Keratinocyte (primary cell): ENCODE data around the gene TMCO1. TPM values are rescaled to one million over a fixed set of nuclear protein-coding genes. Genes with fewer than 3 reads are reported as not detected.
"Not testable (repeated sequence)": the region's sequence is repeated elsewhere in the genome, so short reads cannot be mapped to it uniquely, and the experiment has no call there.

Experiments used
- DNase-seq: peaks from one replicate; pipeline ENCODE4 v3.0.0-alpha.2; 2011; ENCODE audit warnings: low read depth, missing footprints, low spot score
- FAIRE-seq: peaks from 2 replicates; lab custom pipeline; 2011; peaks lifted over from hg19 to GRCh38; lab: Jason Lieb, UNC
- H2AFZ ChIP-seq: 2 replicates; pipeline ENCODE4 v1.6.0; 2012; ENCODE audit warnings: low read length, control low read depth, inconsistent platforms; ENCODE audit not compliant: control insufficient read depth
- H3K27ac ChIP-seq: 2 replicates; pipeline ENCODE4 v1.5.1; 2011; ENCODE audit warnings: low read length; ENCODE audit not compliant: control insufficient read depth, insufficient read depth
- H3K27me3 ChIP-seq: 3 replicates; pipeline ENCODE4 v1.6.0; 2011; ENCODE audit warnings: low read length; ENCODE audit not compliant: control insufficient read depth, insufficient read depth; ENCODE audit errors: extremely low read depth
- H3K36me3 ChIP-seq, 2 experiments: 2 replicates in 1 of 2; 3 replicates in 1 of 2; pipeline ENCODE4 v1.5.1; 2011; ENCODE audit warnings: low read length in 2 of 2, mild to moderate bottlenecking in 1 of 2; ENCODE audit not compliant: control insufficient read depth in 2 of 2, insufficient read depth in 2 of 2; ENCODE audit errors: extremely low read depth in 1 of 2
- H3K4me1 ChIP-seq: 3 replicates; pipeline ENCODE4 v1.5.1; 2011; ENCODE audit warnings: low read length; ENCODE audit not compliant: control insufficient read depth, insufficient read depth; ENCODE audit errors: extremely low read depth
- H3K4me2 ChIP-seq: 3 replicates; pipeline ENCODE4 v1.6.0; 2011; ENCODE audit warnings: low read depth, low read length; ENCODE audit not compliant: control insufficient read depth, insufficient read depth; ENCODE audit errors: extremely low read depth
- H3K4me3 ChIP-seq, 3 experiments: fragments of 200-600 bp in 1 of 3; sonication (generic) in 1 of 3; 2 replicates in 2 of 3; 3 replicates in 1 of 3; pipeline ENCODE4 v1.5.1; 2011 to 2016; ENCODE audit warnings: low read length in 3 of 3, mild to moderate bottlenecking in 3 of 3, control low read depth in 2 of 3, inconsistent platforms in 1 of 3, low read depth in 1 of 3, mixed read lengths in 1 of 3, mixed run types in 1 of 3, moderate library complexity in 1 of 3; ENCODE audit not compliant: control insufficient read depth in 2 of 3, insufficient read depth in 2 of 3; ENCODE audit errors: extremely low read depth in 1 of 3
- H3K79me2 ChIP-seq: 2 replicates; pipeline ENCODE4 v1.6.0; 2012; ENCODE audit warnings: low read length; ENCODE audit not compliant: control insufficient read depth, insufficient read depth
- H3K9ac ChIP-seq: 3 replicates; pipeline ENCODE4 v1.6.0; 2011; ENCODE audit warnings: low read length; ENCODE audit not compliant: control insufficient read depth, insufficient read depth; ENCODE audit errors: extremely low read depth
- H3K9me1 ChIP-seq: 3 replicates; pipeline ENCODE4 v1.6.0; 2011; ENCODE audit warnings: low read length; ENCODE audit not compliant: control insufficient read depth, insufficient read depth; ENCODE audit errors: extremely low read depth
- H3K9me3 ChIP-seq: 2 replicates; pipeline ENCODE4 v1.5.1; 2012; ENCODE audit warnings: low read depth, low read length; ENCODE audit not compliant: control insufficient read depth
- H4K20me1 ChIP-seq: 3 replicates; pipeline ENCODE4 v1.6.0; 2011; ENCODE audit warnings: low read length; ENCODE audit not compliant: control insufficient read depth, insufficient read depth; ENCODE audit errors: extremely low read depth
- EZH2 ChIP-seq: IDR thresholded peaks from one replicate; pipeline ENCODE4 v1.6.1; 2012; ENCODE audit warnings: inconsistent platforms, mild to moderate bottlenecking, low read length, moderate library complexity
- dilution Hi-C: fragments of 300-500 bp; cut with MboI; formaldehyde crosslinking; loops from one replicate; pipeline ENCODE4 v1.7.0; 2020; ENCODE audit warnings: low sequenced_read_pairs; ENCODE audit not compliant: extremely low pct_ligation_motif_present
- polyA plus RNA-seq, 5 experiments: library from polyadenylated mRNA; depleted of rRNA in 3 of 5; stranded (reverse) in 3 of 5; stranded (forward) in 1 of 5; unstranded in 1 of 5; fragments of >200 nt; gene quantifications; 1 replicate in 1 of 5; 2 replicates in 3 of 5; 3 replicates in 1 of 5; pipeline versions ENCODE4 v1.2.1 to v1.2.3, GENCODE V29; 2011 to 2012; ENCODE audit warnings: missing spikeins in 2 of 5, low read depth in 1 of 5, low replicate concordance in 1 of 5
- TF ChIP-seq, protein P1 (sequence below), 3 experiments: IDR thresholded peaks in 1 of 3; conservative IDR thresholded peaks in 1 of 3; optimal IDR thresholded peaks in 1 of 3; 2 replicates in 2 of 3; 3 replicates in 1 of 3; pipeline versions ENCODE3 to v1.5.1; 2011; ENCODE audit warnings: low read length in 3 of 3, mild to moderate bottlenecking in 3 of 3, moderate library complexity in 2 of 3, control low read depth in 1 of 3, inconsistent platforms in 1 of 3; ENCODE audit not compliant: insufficient read depth in 2 of 3; ENCODE audit errors: extremely low read depth in 1 of 3

The TMCO1 gene
- polyA plus RNA-seq, 1 donor (not counting 4 experiments of a cell fraction or from before 2014, with no cell fraction given), result 172 TPM

DNA sequence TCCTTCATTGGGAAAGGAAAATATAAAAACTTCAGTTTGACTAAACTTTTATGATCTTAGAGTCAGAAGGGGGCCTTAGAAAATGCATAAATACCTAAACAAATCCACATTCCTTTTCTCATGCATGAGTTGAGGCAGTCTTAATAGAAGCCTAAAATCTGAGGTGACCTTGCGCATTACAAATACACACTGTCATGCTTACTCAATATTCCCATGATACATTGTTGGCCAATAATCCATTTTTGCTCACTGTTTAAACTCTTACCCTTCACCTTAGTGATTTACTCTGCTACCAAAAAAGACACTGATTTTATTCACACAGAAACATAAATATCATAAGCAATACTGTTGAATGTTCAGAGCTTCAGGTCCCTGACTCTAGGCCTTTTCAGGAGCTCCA, 19.1 kb upstream of the TMCO1 start:
- no peaks in the 10 kb centered on the region for H3K27me3 ChIP-seq
- no peaks in the 10 kb centered on the region for H3K36me3 ChIP-seq
- TF ChIP-seq EZH2, result no peak
- TF ChIP-seq, protein P1, sequence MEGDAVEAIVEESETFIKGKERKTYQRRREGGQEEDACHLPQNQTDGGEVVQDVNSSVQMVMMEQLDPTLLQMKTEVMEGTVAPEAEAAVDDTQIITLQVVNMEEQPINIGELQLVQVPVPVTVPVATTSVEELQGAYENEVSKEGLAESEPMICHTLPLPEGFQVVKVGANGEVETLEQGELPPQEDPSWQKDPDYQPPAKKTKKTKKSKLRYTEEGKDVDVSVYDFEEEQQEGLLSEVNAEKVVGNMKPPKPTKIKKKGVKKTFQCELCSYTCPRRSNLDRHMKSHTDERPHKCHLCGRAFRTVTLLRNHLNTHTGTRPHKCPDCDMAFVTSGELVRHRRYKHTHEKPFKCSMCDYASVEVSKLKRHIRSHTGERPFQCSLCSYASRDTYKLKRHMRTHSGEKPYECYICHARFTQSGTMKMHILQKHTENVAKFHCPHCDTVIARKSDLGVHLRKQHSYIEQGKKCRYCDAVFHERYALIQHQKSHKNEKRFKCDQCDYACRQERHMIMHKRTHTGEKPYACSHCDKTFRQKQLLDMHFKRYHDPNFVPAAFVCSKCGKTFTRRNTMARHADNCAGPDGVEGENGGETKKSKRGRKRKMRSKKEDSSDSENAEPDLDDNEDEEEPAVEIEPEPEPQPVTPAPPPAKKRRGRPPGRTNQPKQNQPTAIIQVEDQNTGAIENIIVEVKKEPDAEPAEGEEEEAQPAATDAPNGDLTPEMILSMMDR (optimal IDR thresholded peaks at IDR 0.05 in 1 of 3, IDR thresholded peaks at IDR 0.05 in 1 of 3, conservative IDR thresholded peaks at IDR 0.05 in 1 of 3; ENCODE audit: extremely low read depth in 1 of 3, insufficient read depth in 2 of 3, low read length in 3 of 3), result no peak
- DNase-seq (no peak), FAIRE-seq (no peak)
- no peak overlapping the region for H3K9ac ChIP-seq
- H3K4me1 ChIP-seq, result no peaks in the 10 kb centered on the region
- H4K20me1 ChIP-seq, result no peaks in the 10 kb centered on the region
- no peak overlapping the region for H2AFZ ChIP-seq
- no peaks in the 10 kb centered on the region for H3K9me1 ChIP-seq
- H3K4me2 ChIP-seq, result no peak overlapping the region
- H3K9me3 ChIP-seq, result no peaks in the 10 kb centered on the region
- no peak overlapping the region for H3K4me3 ChIP-seq
- H3K79me2 ChIP-seq, result no peaks in the 10 kb centered on the region
- dilution Hi-C loops, result no loop called here
- no peak overlapping the region for H3K27ac ChIP-seq

DNA sequence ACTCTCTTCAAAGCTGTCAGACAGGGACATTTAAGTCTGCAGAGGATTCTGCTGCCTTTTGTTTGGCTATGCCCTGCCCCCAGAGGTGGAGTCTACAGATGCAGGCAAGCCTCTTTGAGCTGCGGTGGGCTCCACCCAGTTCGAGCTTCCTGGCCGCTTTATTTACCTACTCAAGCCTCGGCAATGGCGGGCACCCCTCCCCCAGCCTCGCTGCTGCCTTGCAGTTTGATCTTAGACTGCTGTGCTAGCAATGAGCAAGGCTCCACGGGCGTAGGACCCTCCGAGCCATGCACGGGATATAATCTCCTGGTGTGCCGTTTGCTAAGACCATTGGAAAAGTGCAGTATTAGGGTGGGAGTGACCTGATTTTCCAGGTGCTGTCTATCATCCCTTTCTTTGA, 14.9 kb upstream of the TMCO1 start:
- FAIRE-seq, H4K20me1 ChIP-seq, H3K4me3 ChIP-seq, DNase-seq, H3K27me3 ChIP-seq, H3K9ac ChIP-seq, H3K79me2 ChIP-seq, H3K9me1 ChIP-seq, H3K4me1 ChIP-seq, H3K9me3 ChIP-seq, H2AFZ ChIP-seq, H3K36me3 ChIP-seq, H3K27ac ChIP-seq, H3K4me2 ChIP-seq, dilution Hi-C loops: not testable (repeated sequence)

DNA sequence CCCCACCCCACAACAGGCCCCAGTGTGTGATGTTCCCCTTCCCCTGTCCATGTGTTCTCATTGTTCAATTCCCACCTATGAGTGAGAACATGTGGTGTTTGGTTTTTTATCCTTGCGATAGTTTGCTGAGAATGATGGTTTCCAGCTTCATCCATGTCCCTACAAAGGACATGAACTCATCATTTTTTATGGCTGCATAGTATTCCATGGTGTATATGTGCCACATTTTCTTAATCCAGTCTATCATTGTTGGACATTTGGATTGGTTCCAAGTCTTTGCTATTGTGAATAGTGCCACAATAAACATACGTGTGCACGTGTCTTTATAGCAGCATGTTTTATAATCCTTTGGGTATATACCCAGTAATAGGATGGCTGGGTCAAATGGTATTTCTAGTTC, 9.5 kb upstream of the TMCO1 start:
- H4K20me1 ChIP-seq, H3K4me3 ChIP-seq, H3K9ac ChIP-seq, H3K9me1 ChIP-seq, H3K79me2 ChIP-seq, dilution Hi-C loops, H2AFZ ChIP-seq, H3K4me1 ChIP-seq, H3K4me2 ChIP-seq, H3K36me3 ChIP-seq, H3K27me3 ChIP-seq, H3K9me3 ChIP-seq, H3K27ac ChIP-seq, FAIRE-seq, DNase-seq: not testable (repeated sequence)
